HG03139 (cell line): ENCODE measurements around the gene PIGQ.

Experiments used
- ATAC-seq: cut with Tn5 transposase; IDR thresholded peaks from one replicate; pipeline ENCODE4 v1.9.1; 2021; ENCODE audit not compliant: unreplicated experiment

Gene PIGQ

DNA sequence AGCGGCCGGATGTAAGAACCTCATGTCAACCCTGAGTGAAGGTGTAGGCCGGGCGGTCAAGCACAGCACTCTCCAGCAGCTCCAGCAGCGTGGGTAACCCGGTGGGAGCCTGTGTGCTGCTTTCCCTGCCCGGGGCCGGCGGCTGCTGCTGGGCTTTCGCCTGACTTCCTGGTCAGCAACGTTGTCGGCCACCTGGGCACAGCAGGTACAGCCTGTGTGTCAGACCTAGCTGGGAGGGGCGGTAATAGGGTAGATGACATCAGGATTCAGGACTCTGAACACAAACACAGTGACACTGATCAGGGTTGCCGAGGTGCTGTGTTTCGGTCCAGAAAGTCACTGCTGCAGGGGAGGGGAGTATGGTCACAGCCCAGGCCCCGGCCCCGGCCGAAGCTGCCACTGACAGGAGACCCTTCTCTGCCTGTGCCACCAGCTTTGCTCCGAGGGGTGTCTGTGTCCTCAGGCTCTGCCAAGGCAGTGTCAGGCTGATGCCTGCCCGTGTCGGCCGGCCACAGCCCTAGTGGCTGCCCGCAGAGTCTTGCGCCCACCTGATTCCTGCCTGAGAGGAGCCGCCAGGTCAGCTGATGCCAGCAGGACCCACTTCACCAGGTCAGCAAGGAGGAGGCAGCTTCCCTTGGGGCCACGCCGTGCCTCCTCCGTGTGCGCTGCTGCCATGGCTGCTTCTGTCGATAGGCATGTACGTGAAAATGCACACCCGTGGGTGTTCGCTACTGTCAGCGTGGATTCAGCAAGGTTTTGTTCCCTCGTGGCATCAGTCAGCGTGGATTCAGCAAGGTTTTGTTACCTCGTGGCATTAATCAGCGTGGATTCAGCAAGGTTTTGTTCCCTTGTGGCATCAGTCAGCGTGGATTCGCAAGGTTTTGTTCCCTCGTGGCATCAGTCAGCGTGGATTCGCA lies 29.3 kb downstream of the PIGQ start:
- no peak for ATAC-seq

- no peak for ATAC-seq
These were observed 31.0 kb downstream of the PIGQ start for GRCh38 chr16:600781-601180.

- ATAC-seq = no peak
These were observed 34.2 kb downstream of the PIGQ start for GRCh38 chr16:603933-604332.

- ATAC-seq = no peak
These were observed 37.0 kb downstream of the PIGQ start for GRCh38 chr16:606656-607307.

GRCh38 chr16:608019-608418 lies 38.3 kb downstream of the PIGQ start:
- no peak for ATAC-seq

DNA sequence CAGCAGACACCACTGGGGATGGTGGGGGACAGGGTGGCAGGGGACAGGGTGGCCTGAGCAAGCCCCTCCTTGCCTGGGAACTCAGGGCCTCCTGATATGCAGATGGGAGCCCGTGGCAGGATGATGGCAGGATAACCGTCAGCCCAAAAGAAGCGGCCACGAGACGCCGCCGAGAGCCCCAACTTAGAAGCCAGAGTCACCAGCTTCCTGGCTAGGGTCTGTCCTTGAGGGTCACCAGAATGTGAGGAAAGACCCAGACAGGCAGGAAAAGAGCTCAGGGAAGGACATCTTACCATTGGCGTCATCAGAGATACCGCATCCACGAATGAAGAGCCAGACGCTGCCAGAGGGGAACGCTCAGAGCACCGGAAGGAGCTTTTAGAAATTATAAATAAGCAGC lies 39.5 kb downstream of the PIGQ start:
- ATAC-seq = no peak

GRCh38 chr16:609984-610383 lies 40.2 kb downstream of the PIGQ start:
- ATAC-seq = no peak

GRCh38 chr16:610513-611381 lies 41.0 kb downstream of the PIGQ start:
- ATAC-seq = no peak

GRCh38 chr16:615122-615521 lies 45.4 kb downstream of the PIGQ start:
- no peak for ATAC-seq

- no peak for ATAC-seq
These were observed 47.2 kb downstream of the PIGQ start for GRCh38 chr16:616733-617586.

DNA sequence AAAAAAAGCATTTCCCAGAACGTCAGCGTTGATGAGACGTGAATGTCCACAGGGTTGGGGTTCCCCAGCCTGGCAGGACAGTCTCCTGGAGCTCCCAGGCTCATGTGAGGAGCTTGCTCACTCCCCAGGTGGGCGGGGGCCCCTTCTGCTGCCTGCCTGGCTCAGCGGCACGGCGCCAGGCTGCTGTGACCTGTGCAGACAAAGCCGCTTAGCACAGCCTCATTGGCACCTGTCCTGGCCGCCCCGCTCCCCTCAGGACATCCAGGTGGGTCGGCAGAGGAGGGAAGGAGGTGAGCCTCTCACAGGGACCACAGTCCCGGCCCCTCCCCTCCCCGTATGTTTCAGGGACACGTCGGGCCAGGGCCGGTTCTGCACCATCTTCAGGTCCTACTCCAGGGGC lies 48.1 kb downstream of the PIGQ start:
- no peak for ATAC-seq

DNA sequence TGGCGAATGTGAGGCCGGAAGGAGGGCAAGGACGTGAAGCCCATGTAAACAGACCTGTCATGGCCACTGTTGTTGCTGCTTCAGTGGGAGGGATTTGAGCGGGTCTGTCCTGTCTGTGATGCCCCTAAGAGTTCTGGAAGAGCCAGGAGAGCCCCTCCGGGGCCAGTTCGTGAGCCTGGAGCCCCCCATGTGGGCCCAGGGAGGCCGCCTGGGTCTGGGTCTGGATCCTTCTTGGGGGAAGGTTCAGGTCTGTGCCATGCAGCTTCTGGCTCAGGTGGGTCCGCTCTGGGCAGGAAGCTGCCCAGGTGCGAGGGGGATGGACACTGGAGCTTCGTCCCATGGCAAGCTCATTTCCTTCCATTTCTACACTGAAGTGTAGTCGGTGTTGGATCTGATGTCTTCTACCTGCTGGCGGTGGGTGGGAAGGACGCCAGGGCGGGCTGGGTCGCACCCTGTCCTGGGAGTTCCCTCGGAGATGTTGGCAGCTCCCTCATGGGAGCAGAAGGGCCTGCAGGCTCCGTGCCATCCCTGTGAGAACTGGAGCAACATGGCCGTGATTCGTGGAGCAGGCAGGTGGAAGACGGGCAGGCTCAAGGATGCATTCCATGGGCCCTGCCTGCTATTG lies 49.8 kb downstream of the PIGQ start:
- ATAC-seq = no peak

DNA sequence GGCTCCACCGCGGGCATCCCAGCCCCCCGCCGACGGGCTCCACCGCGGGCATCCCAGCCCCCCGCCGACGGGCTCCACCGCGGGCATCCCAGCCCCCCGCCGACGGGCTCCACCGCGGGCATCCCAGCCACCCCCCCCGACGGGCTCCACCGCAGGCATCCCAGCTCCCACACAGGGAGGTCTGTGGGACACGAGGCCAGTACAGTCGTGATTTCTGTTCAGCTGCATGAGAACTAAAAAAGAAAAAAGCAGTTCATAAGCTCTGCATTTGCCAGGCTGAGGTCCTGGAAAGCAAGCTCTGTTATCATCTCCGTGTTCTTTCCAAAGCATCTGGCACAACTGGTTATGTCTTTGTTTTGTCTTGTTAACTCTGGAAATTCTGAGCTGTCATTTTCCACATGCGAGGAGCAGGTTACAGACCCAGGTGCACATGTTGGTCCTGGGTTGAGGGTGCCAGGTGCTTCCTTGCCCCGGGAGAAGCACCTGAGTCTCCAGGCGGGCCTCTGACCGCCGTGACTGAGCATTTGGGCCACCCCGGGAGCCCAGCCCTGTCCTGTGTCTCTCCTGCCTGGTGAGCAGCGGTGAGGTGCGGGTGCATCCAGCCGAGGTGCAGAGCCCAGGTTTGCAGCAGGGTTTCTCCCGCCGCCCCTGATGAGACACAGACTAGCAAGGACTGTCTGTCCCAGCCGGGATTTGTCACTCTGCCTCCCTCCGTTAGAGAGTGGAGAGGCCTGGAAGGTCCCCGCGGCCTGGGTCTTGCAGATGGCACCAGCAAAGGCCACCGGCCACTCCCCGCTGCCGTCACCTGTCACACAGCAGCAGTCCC lies 51.1 kb downstream of the PIGQ start:
- ATAC-seq = no peak

- ATAC-seq = no peak
These were observed 51.8 kb downstream of the PIGQ start for GRCh38 chr16:621526-622105.

GRCh38 chr16:622920-623280 lies 53.1 kb downstream of the PIGQ start:
- no peak for ATAC-seq

DNA sequence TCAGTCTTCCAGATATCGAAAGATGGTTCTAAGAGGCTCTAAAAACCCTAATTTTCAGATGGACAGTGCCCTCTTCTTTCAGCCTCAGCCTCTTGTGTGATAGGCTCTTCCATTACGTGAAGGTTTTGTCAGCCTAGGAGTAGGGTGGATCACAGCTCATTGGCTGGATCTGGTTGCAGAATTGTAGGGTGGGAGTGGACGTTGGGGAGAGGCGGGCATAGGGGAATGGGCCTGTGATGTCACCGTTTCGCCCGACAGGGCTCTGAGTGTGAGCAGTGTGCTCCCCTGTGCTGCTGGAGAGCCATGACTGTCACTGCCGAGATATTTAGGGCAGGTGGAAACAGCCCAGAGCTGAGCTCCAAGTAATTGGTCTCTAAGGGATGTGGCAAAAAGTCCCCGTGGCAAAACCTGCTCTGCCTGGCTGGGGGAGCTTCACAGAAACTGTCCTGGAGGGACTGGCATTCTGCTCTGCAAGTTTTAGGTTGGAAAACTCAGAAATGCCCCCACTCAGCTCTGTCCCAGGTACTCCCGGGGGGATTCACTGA lies 54.8 kb downstream of the PIGQ start:
- no peak for ATAC-seq

- ATAC-seq = no peak
These were observed 55.6 kb downstream of the PIGQ start for GRCh38 chr16:625117-625976.
